ENCODE results near the gene PLXNA1.

- TF ChIP-seq POLR2AphosphoS5 (IDR thresholded peaks at IDR 0.05; ENCODE audit: low read depth, low read length) (no peak), POLR2A (IDR thresholded peaks at IDR 0.05; ENCODE audit: low read depth, low read length) (no peak), TAF1 (IDR thresholded peaks at IDR 0.05; ENCODE audit: borderline replicate concordance, low read depth, low read length) (no peak)
These were observed 34.3 kb downstream of the PLXNA1 start for GRCh38 chr3:127017229-127017628.
